GM06990 (cell line): Measurements from ENCODE around the gene ABCA9.

ENCODE experiments used
- DNase-seq: peaks from one replicate; pipeline ENCODE4 v3.0.0-alpha.2; 2011; ENCODE audit not compliant: insufficient read length; ENCODE audit errors: extremely low read depth
- H3K27me3 ChIP-seq: replicated peaks from 2 replicates; pipeline ENCODE4 v1.6.0; 2011; ENCODE audit warnings: low read length; ENCODE audit not compliant: control insufficient read depth, insufficient read depth
- H3K36me3 ChIP-seq: 2 replicates; pipeline ENCODE4 v1.5.1; 2011; ENCODE audit warnings: low read length; ENCODE audit not compliant: control insufficient read depth, insufficient read depth
- H3K4me3 ChIP-seq: replicated peaks from 2 replicates; pipeline ENCODE4 v1.5.1; 2011; ENCODE audit warnings: low read depth, mild to moderate bottlenecking, control low read depth, low read length
- TF ChIP-seq, protein P1 (sequence below): IDR thresholded peaks from 2 replicates; pipeline ENCODE4 v1.5.1; 2011; ENCODE audit warnings: low read length, control low read depth, mild to moderate bottlenecking, inconsistent platforms; ENCODE audit not compliant: insufficient read depth, poor library complexity, severe bottlenecking

ABCA9 gene

GRCh38 chr17:69093995-69094394, 33.3 kb upstream of the ABCA9 start:
- H3K4me3 ChIP-seq = no peak overlapping the region
- H3K27me3 ChIP-seq = no peaks in the 10 kb centered on the region
- TF ChIP-seq, protein P1, sequence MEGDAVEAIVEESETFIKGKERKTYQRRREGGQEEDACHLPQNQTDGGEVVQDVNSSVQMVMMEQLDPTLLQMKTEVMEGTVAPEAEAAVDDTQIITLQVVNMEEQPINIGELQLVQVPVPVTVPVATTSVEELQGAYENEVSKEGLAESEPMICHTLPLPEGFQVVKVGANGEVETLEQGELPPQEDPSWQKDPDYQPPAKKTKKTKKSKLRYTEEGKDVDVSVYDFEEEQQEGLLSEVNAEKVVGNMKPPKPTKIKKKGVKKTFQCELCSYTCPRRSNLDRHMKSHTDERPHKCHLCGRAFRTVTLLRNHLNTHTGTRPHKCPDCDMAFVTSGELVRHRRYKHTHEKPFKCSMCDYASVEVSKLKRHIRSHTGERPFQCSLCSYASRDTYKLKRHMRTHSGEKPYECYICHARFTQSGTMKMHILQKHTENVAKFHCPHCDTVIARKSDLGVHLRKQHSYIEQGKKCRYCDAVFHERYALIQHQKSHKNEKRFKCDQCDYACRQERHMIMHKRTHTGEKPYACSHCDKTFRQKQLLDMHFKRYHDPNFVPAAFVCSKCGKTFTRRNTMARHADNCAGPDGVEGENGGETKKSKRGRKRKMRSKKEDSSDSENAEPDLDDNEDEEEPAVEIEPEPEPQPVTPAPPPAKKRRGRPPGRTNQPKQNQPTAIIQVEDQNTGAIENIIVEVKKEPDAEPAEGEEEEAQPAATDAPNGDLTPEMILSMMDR = no peak
- H3K36me3 ChIP-seq = no peaks in the 10 kb centered on the region
- no peak for DNase-seq

DNA sequence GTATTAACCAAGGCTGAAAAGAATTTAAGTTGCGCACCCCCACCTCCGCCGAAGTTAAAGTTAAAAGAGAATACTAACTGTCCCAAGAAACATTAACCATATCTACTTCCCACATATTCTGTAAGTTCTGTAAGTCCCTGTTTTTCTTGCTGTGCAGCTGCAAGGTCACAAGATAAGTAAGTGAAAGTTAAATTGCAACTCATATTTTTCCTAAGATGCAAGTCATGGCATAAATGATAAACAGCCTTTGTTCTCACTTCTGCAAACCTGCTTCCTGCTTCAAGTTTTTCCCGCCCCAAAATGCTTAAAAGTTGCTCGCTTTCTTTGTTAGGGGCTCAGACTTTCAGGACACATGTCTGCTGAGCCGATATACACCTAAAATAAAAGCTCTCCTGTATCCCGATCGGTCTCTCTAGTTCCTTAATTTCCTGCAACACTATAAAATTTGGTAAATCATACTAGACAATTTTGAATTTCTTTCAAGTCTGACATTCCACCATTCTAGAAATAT, 32.6 kb upstream of the ABCA9 start:
- TF ChIP-seq, protein P1 = no peak
- DNase-seq = no peak
- no peak overlapping the region for H3K4me3 ChIP-seq
- H3K36me3 ChIP-seq = no peaks in the 10 kb centered on the region
- H3K27me3 ChIP-seq = no peaks in the 10 kb centered on the region

- TF ChIP-seq, protein P1 = no peak
- DNase-seq = no peak
- no peaks in the 10 kb centered on the region for H3K36me3 ChIP-seq
- no peak overlapping the region for H3K4me3 ChIP-seq
- no peaks in the 10 kb centered on the region for H3K27me3 ChIP-seq
Measured at GRCh38 chr17:69090365-69090764, 29.6 kb upstream of the ABCA9 start.

GRCh38 chr17:69088643-69089200, 28.0 kb upstream of the ABCA9 start:
- Histone ChIP-seq H3K36me3 (peaks cover 5% of the 10 kb centered on the region; the same call in 1 of the 2 replicates), H3K4me3 (no peak overlapping the region), H3K27me3 (no peaks in the 10 kb centered on the region)
- no peak for DNase-seq
- TF ChIP-seq, protein P1 = no peak

DNA sequence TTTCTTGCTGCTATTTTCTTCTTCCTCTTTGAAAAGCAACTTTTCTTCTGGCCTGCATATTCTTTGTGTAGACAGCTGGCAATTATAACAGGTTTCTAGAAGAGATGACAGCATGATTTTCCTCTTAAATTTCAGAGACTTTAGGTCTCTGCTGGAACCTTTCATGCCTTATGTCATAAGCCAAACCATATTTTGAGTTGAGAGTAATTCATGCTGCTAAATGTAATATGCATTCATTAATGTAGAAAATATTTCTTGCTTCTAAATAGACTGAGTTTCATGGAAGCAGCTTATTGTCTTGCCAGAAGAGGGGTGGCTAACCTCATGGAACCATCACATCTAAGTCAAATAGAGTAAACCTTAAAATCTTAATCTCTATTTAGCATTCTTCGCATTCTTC, 25.9 kb upstream of the ABCA9 start:
- TF ChIP-seq, protein P1 = no peak
- H3K4me3 ChIP-seq = no peak overlapping the region
- no peak for DNase-seq
- H3K27me3 ChIP-seq = no peaks in the 10 kb centered on the region
- peaks cover 6% of the 10 kb centered on the region for H3K36me3 ChIP-seq

DNA sequence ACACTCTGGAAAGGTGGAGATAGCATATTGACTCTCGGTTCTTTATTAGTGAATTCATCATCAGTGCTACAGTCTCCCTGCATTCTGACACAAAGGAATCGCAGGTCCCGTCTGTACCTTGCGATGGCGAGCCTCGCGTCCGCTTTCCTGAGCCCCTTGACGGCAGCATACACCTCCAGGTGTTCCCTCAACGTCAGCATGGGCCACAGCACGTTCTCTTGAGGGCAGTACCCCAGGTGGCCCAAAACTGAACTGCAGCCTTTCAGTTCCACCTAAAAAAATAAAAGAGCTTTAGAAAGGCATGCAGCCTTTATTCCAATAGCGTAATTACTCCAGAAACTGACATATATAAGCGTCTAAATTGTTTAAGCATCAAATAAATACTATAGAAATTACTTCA, 24.2 kb upstream of the ABCA9 start:
- DNase-seq = peak; percentile 9
- Histone ChIP-seq H3K36me3 (peaks cover 8% of the 10 kb centered on the region), H3K27me3 (no peaks in the 10 kb centered on the region), H3K4me3 (no peak overlapping the region)
- TF ChIP-seq, protein P1 = no peak
